NB4 (cell line): Measurements from ENCODE around the gene LIF.

Experiments
- MYC ChIP-seq: IDR thresholded peaks from 2 replicates; pipeline ENCODE4 v1.6.1; 2011; ENCODE audit warnings: low read depth, low read length
- POLR2A ChIP-seq: IDR thresholded peaks from 2 replicates; pipeline ENCODE4 v1.6.1; 2011; ENCODE audit warnings: mild to moderate bottlenecking; ENCODE audit not compliant: insufficient read length; ENCODE audit errors: extremely low read depth
- TF ChIP-seq, protein P1 (sequence below): IDR thresholded peaks from one replicate; pipeline ENCODE4 v1.5.1; 2012; ENCODE audit warnings: low read depth, low read length
- TF ChIP-seq, protein P2 (sequence below): IDR thresholded peaks from 2 replicates; pipeline ENCODE4 v1.6.1; 2011; ENCODE audit warnings: low read depth, low read length

DNA sequence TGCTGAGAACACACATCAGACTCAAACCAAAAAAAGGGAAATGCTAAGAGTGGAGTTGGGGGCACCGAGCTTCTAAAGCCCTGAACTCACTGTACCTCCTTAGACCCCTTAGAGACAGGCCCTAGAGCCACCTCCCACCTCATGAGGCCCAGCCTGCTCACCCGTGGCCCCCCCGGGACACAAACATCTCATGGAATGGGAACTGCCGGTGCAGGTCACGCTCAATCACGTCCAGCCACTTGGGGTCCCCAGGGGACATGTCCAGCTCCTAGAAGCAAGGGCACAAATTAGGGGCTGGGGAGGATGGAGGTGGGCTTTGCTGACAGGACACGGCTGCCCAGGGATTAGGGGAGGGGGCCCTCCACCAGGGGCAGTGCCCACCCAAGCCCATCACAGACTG lies 49.0 kb upstream of the LIF start:
- TF ChIP-seq, protein P1, sequence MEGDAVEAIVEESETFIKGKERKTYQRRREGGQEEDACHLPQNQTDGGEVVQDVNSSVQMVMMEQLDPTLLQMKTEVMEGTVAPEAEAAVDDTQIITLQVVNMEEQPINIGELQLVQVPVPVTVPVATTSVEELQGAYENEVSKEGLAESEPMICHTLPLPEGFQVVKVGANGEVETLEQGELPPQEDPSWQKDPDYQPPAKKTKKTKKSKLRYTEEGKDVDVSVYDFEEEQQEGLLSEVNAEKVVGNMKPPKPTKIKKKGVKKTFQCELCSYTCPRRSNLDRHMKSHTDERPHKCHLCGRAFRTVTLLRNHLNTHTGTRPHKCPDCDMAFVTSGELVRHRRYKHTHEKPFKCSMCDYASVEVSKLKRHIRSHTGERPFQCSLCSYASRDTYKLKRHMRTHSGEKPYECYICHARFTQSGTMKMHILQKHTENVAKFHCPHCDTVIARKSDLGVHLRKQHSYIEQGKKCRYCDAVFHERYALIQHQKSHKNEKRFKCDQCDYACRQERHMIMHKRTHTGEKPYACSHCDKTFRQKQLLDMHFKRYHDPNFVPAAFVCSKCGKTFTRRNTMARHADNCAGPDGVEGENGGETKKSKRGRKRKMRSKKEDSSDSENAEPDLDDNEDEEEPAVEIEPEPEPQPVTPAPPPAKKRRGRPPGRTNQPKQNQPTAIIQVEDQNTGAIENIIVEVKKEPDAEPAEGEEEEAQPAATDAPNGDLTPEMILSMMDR, result no peak
- TF ChIP-seq POLR2A (no peak), MYC (no peak)
- TF ChIP-seq, protein P2, sequence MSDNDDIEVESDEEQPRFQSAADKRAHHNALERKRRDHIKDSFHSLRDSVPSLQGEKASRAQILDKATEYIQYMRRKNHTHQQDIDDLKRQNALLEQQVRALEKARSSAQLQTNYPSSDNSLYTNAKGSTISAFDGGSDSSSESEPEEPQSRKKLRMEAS, result no peak
